GM10248 (cell line): ENCODE results near the gene TMEM89.

ENCODE experiments used
- CTCF ChIA-PET: fragments of 300-600 bp; sonication (Branson Sonifier 250); formaldehyde crosslinking; extraction: SDS; loops from one replicate; lab custom pipeline; 2021; ENCODE audit warnings: antibody characterized with exemption; lab: Yijun Ruan, JAX
- POLR2A ChIA-PET: fragments of 350-650 bp; sonication (Branson Sonifier 250); formaldehyde crosslinking; extraction: SDS; loops from one replicate; lab custom pipeline; 2020; ENCODE audit warnings: antibody characterized with exemption; lab: Yijun Ruan, JAX
- DNase-seq: peaks from one replicate; pipeline ENCODE4 v3.0.0; 2012; ENCODE audit errors: extremely low spot score
- CTCF ChIP-seq: IDR thresholded peaks from 2 replicates; pipeline ENCODE4 v1.5.1; 2012; ENCODE audit warnings: mild to moderate bottlenecking, low read depth; ENCODE audit errors: extremely low read depth, missing control alignments, control extremely low read depth

The TMEM89 gene

GRCh38 chr3:48609088-48610005, 12.2 kb downstream of the TMEM89 start, which contains the start of gene UQCRC1:
TSS of gene UQCRC1 (minus strand) at chr3:48609646. CDS start at chr3:48609620, 26 bp downstream.
- POLR2A ChIA-PET: no interaction called here

DNA sequence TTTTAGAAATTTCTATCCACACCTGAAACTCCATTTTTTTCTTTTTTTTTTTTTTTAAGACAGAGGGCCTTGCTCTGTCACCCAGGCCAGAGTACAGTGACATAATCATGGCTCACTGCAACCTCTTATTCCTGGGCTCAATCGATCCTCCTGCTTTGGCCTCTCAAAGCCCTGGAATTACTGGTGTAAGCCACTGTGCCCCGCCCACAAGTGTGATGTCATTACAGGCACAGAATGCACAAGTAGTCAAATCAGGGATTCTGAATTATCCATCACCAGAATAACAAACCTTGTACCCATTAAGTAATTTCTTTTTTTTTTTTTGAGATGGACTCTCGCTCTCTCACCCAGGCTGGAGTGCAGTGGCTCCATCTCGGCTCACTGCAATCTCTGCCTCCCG, 14.1 kb downstream of the TMEM89 start:
- CTCF ChIA-PET: interaction anchor here (1.3 kb wide), 1 partner anchor 15 kb away, joined by 3 read pairs; no protein-coding TSS in a partner anchor
- no peak for DNase-seq
- no peak for TF ChIP-seq CTCF
- POLR2A ChIA-PET: no interaction called here

More at GRCh38 chr3:48609088-48610005, 12.2 kb downstream of the TMEM89 start, which contains the start of gene UQCRC1:
- DNase-seq: peak; percentile 99
- TF ChIP-seq CTCF: peak; percentile 68
- CTCF ChIA-PET: interaction anchor here (0.7 to 2.9 kb wide), 4 partner anchors 12 to 408 kb away, joined by 3 to 12 read pairs (median 3); partner anchors contain the start of gene SLC26A6

DNA sequence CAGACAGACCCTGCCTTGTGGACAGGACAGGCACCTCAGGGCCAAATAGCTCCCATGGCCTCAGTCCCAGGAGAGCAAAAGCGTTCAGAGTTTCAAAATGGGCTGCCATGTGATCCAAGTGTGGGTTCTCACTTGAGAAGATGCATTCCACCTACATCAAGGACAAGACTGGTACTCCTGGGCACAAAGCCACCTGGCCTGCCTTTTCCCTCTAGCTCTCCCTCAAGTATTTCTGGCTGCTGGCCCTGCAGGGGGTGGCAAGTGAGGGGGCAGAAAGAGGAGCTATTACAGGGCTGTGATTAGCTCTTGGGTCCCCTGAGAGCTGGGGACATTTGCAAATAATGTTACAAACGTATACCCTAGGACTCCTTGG, 20.0 kb downstream of the TMEM89 start:
- CTCF ChIA-PET: interaction anchor here (1.3 to 2.4 kb wide), 3 partner anchors 43 to 165 kb away, joined by 4 to 8 read pairs (median 6); no protein-coding TSS in a partner anchor
- no peak for DNase-seq
- no peak for TF ChIP-seq CTCF
- POLR2A ChIA-PET: interaction anchor here (0.5 kb wide), 1 partner anchor 11 kb away, joined by 3 read pairs; no protein-coding TSS in a partner anchor

DNA sequence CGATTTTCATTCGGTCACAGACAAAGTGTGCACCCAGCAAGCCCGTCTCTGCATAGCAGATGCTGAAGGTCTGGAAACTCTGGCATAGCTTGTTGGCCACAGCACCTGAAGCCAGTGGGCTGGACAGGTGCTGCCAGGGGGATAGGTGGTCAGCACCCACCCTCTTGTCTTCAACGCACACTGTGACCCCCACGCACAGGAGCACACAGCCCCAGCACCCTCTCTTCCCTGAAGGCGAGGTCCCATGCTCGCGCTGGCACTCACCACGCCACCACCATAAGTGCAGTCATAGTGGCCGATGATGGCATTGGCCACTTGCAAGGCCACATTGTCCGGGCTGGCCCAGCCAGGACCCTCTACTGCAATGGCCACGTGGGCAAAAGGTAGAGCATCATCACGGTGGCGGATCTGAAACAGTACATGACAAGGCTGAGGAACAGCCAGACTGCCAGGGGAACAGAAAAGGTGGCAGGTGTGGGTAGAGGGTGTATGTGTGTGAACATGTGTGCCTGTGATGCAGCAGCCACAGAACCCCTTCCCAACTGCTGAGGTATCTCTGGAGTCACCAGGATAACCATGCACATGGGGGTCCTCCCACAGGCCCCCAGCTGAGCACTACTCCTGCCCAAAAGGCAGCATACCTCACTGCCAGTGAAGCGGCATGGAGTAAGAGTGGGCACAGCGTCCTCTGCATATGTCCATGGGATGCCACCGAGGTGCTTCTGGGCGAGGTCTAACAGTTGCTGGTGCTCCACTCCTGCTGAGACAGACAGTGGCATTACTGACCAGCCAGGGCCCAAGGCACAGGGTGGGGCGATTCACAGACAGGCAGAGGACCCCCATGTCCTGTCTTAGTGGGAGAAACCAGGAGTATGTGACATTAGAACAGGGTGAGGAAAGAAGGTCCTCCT, 20.6 kb downstream of the TMEM89 start:
- CTCF ChIA-PET: interaction anchor here (1.3 to 2.4 kb wide), 3 partner anchors 43 to 165 kb away, joined by 4 to 8 read pairs (median 6); no protein-coding TSS in a partner anchor
- POLR2A ChIA-PET: no interaction called here
- DNase-seq: no peak
- no peak for TF ChIP-seq CTCF

- no peak for TF ChIP-seq CTCF
- no peak for DNase-seq
- ChIA-PET POLR2A (interaction anchor here (0.6 kb wide), 1 partner anchor 1488 kb away, joined by 4 read pairs; no protein-coding TSS in a partner anchor), CTCF (no interaction called here)
These were observed 21.9 kb downstream of the TMEM89 start for GRCh38 chr3:48599509-48600285.

GRCh38 chr3:48599077-48599501, 22.5 kb downstream of the TMEM89 start:
- POLR2A ChIA-PET: no interaction called here
- TF ChIP-seq CTCF: no peak
- CTCF ChIA-PET: no interaction called here
- DNase-seq: no peak
